ENCODE measurements around the gene POLR2F.

Gene POLR2F

DNA sequence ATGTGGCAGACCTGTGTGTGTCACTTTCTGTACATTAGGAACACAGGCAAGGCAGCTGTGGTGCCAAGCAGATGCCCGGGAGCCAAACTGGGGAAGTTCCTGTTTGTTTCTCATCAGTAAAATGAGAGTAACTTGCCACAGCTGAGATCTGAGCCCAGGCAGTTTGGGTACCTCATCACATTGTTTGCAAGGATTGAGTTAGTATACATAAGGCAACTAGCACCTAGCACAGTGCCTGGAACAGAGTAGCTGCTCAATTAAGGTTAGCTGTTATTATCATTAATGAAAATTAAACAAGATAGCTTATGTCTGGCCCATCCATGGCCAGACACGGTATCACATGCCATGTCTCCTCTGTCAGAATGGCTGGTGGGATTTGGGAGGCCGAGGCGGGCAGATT lies 23.0 kb downstream of the POLR2F start:
- Histone ChIP-seq H3K36me3 (ENCODE audit: insufficient read depth, insufficient read length, low read length) (peaks cover 17% of the 10 kb centered on the region), H3K9ac (ENCODE audit: insufficient read length, low read depth) (no peak overlapping the region), H3K9me3 (ENCODE audit: insufficient read depth, low read length) (no peaks in the 10 kb centered on the region), H3K27me3 (ENCODE audit: insufficient read depth, insufficient read length) (no peaks in the 10 kb centered on the region), H3K4me1 (ENCODE audit: insufficient read depth, insufficient read length) (peaks cover 17% of the 10 kb centered on the region), H3K4me3 (ENCODE audit: insufficient read length, low read depth) (no peak overlapping the region)
- TF ChIP-seq ZNF274 (IDR thresholded peaks at IDR 0.05; ENCODE audit: low read depth, low read length) (no peak), YY1 (IDR thresholded peaks at IDR 0.05; ENCODE audit: insufficient read depth, insufficient read length) (no peak), SUZ12 (IDR thresholded peaks at IDR 0.05; ENCODE audit: extremely low read depth, insufficient read depth, insufficient read length) (no peak)
- no peak for DNase-seq (ENCODE audit: low read depth, low spot score)

- peaks cover 20% of the 10 kb centered on the region for H3K4me1 ChIP-seq (ENCODE audit: insufficient read depth, insufficient read length)
- TF ChIP-seq YY1 (IDR thresholded peaks at IDR 0.05; ENCODE audit: insufficient read depth, insufficient read length), result no peak
- no peak for TF ChIP-seq SUZ12 (IDR thresholded peaks at IDR 0.05; ENCODE audit: extremely low read depth, insufficient read depth, insufficient read length)
- TF ChIP-seq ZNF274 (IDR thresholded peaks at IDR 0.05; ENCODE audit: low read depth, low read length), result no peak
- H3K4me3 ChIP-seq (ENCODE audit: insufficient read length, low read depth), result no peak overlapping the region
- no peaks in the 10 kb centered on the region for H3K27me3 ChIP-seq (ENCODE audit: insufficient read depth, insufficient read length)
- H3K9ac ChIP-seq (ENCODE audit: insufficient read length, low read depth), result no peak overlapping the region
- H3K9me3 ChIP-seq (ENCODE audit: insufficient read depth, low read length), result no peaks in the 10 kb centered on the region
- H3K36me3 ChIP-seq (ENCODE audit: insufficient read depth, insufficient read length, low read length), result peaks cover 11% of the 10 kb centered on the region
- DNase-seq (ENCODE audit: low read depth, low spot score), result no peak
Measured at GRCh38 chr22:37979782-37980181, 26.3 kb downstream of the POLR2F start.

- peaks cover 3% of the 10 kb centered on the region for H3K36me3 ChIP-seq (ENCODE audit: insufficient read depth, insufficient read length, low read length)
- no peaks in the 10 kb centered on the region for H3K9me3 ChIP-seq (ENCODE audit: insufficient read depth, low read length)
- TF ChIP-seq YY1 (IDR thresholded peaks at IDR 0.05; ENCODE audit: insufficient read depth, insufficient read length) (no peak), ZNF274 (IDR thresholded peaks at IDR 0.05; ENCODE audit: low read depth, low read length) (no peak), SUZ12 (IDR thresholded peaks at IDR 0.05; ENCODE audit: extremely low read depth, insufficient read depth, insufficient read length) (no peak)
- no peak overlapping the region for H3K9ac ChIP-seq (ENCODE audit: insufficient read length, low read depth)
- no peak for DNase-seq (ENCODE audit: low read depth, low spot score)
- no peak overlapping the region for H3K4me3 ChIP-seq (ENCODE audit: insufficient read length, low read depth)
- H3K4me1 ChIP-seq (ENCODE audit: insufficient read depth, insufficient read length), result peaks cover 23% of the 10 kb centered on the region
- no peaks in the 10 kb centered on the region for H3K27me3 ChIP-seq (ENCODE audit: insufficient read depth, insufficient read length)
Measured at GRCh38 chr22:37981282-37982011, 27.9 kb downstream of the POLR2F start.

DNA sequence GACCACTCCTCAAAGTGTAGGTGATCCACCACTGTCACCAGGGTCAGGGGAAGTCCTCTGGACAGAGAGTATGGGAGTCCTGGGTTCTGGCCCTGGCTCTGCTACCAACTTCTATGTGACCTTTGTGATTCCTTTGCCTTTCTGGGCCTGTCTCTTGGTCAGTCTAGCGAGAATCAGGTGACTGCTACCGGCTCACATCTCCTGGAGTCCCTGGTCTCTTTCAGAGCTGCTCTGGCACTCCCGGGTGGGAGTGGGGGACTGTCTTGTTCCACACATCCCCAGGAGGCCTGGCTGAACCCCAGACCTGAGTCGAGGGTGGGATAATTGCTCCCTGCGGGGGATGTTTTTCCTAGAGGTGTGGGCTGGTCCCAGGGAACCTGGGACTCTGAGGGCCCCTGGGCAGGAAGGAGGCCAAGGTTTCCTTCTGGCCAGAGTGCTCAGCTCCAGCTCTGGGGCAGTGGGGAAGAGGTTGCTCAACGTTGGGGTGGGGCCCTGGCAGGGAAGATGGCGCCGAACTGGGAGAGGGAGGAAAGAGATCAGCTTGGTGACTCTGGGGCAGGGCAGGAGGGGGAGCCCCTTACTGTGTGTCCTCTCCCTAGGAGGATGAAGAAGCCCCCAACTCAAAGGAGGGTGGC lies 28.8 kb downstream of the POLR2F start:
- no peak overlapping the region for H3K4me3 ChIP-seq (ENCODE audit: insufficient read length, low read depth)
- TF ChIP-seq SUZ12 (IDR thresholded peaks at IDR 0.05; ENCODE audit: extremely low read depth, insufficient read depth, insufficient read length) (no peak), ZNF274 (IDR thresholded peaks at IDR 0.05; ENCODE audit: low read depth, low read length) (no peak), YY1 (IDR thresholded peaks at IDR 0.05; ENCODE audit: insufficient read depth, insufficient read length) (no peak)
- DNase-seq (ENCODE audit: low read depth, low spot score), result no peak
- H3K27me3 ChIP-seq (ENCODE audit: insufficient read depth, insufficient read length), result no peaks in the 10 kb centered on the region
- no peak overlapping the region for H3K9ac ChIP-seq (ENCODE audit: insufficient read length, low read depth)
- H3K4me1 ChIP-seq (ENCODE audit: insufficient read depth, insufficient read length), result peaks cover 29% of the 10 kb centered on the region
- peaks cover 3% of the 10 kb centered on the region for H3K36me3 ChIP-seq (ENCODE audit: insufficient read depth, insufficient read length, low read length)
- H3K9me3 ChIP-seq (ENCODE audit: insufficient read depth, low read length), result no peaks in the 10 kb centered on the region

- H3K9ac ChIP-seq (ENCODE audit: insufficient read length, low read depth), result peak overlapping the region; percentile 50
- H3K4me1 ChIP-seq (ENCODE audit: insufficient read depth, insufficient read length), result peaks cover 33% of the 10 kb centered on the region
- no peak overlapping the region for H3K4me3 ChIP-seq (ENCODE audit: insufficient read length, low read depth)
- peaks cover 3% of the 10 kb centered on the region for H3K36me3 ChIP-seq (ENCODE audit: insufficient read depth, insufficient read length, low read length)
- TF ChIP-seq SUZ12 (IDR thresholded peaks at IDR 0.05; ENCODE audit: extremely low read depth, insufficient read depth, insufficient read length) (no peak), YY1 (IDR thresholded peaks at IDR 0.05; ENCODE audit: insufficient read depth, insufficient read length) (no peak), ZNF274 (IDR thresholded peaks at IDR 0.05; ENCODE audit: low read depth, low read length) (no peak)
- no peaks in the 10 kb centered on the region for H3K27me3 ChIP-seq (ENCODE audit: insufficient read depth, insufficient read length)
- DNase-seq (ENCODE audit: low read depth, low spot score), result no peak
- no peaks in the 10 kb centered on the region for H3K9me3 ChIP-seq (ENCODE audit: insufficient read depth, low read length)
Measured at GRCh38 chr22:37982938-37983859, 29.7 kb downstream of the POLR2F start.

DNA sequence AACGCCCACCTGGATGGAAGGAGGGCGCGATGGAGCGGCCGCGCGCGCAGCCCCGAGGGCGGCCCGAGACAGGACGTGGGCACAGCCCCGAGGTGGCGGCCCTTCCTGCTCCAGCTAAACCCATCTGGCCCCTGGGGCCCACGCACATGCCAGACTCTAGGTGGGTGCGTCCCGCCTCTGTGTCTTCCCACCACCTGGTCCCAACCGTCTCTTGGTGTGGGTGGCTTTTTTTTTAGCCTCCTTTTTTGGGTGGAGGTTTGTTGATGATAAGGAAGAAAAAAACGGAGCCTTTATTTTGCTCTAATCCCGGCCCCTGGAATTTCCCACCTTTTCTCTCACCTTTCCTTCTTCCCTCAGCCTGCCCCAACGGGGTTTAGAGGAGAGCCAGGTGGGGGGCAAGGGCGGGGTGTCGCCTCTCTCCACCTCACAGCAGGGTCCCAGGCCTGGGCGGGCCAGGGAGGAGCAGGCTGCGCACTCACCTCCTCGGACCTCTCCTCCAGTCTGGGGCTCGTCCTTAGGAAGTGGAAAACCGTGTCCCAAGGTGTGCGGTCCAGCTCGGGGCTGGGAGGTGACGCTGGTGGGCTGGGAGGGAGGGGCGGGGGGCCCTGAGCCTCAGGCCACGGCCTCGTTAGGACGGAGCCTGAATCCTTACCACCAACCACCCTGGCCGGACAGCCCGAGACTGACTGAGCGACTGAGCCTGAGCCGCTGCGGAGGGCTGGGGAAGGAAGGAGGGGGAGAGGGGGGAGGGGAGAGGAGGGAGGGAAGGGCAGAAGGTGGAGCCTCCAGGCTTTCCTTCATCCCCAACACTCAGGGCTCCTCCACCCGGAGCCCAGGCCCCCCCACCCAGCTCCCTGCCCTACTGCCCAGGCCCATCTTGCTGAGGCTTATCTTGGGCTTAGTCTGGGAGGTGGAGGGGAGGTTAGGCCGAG lies 30.6 kb downstream of the POLR2F start, which contains the start of gene SOX10:
Gene SOX10 (minus strand): TSS at position 696 of the 932 bp plus-strand sequence. CDS start 771 bp downstream, outside the sequence.
- Histone ChIP-seq H3K36me3 (ENCODE audit: insufficient read depth, insufficient read length, low read length) (peaks cover 3% of the 10 kb centered on the region), H3K4me3 (ENCODE audit: insufficient read length, low read depth) (no peak within 1 kb of the TSS), H3K4me1 (ENCODE audit: insufficient read depth, insufficient read length) (peaks cover 33% of the 10 kb centered on the region), H3K27me3 (ENCODE audit: insufficient read depth, insufficient read length) (no peaks in the 10 kb centered on the region), H3K9ac (ENCODE audit: insufficient read length, low read depth) (peak within 1 kb of the TSS; percentile 77), H3K9me3 (ENCODE audit: insufficient read depth, low read length) (no peaks in the 10 kb centered on the region)
- no peak for DNase-seq (ENCODE audit: low read depth, low spot score)
- TF ChIP-seq YY1 (IDR thresholded peaks at IDR 0.05; ENCODE audit: insufficient read depth, insufficient read length) (no peak), SUZ12 (IDR thresholded peaks at IDR 0.05; ENCODE audit: extremely low read depth, insufficient read depth, insufficient read length) (no peak), ZNF274 (IDR thresholded peaks at IDR 0.05; ENCODE audit: low read depth, low read length) (no peak)
